ENCODE measurements around the gene UNC13D.

Gene UNC13D

DNA sequence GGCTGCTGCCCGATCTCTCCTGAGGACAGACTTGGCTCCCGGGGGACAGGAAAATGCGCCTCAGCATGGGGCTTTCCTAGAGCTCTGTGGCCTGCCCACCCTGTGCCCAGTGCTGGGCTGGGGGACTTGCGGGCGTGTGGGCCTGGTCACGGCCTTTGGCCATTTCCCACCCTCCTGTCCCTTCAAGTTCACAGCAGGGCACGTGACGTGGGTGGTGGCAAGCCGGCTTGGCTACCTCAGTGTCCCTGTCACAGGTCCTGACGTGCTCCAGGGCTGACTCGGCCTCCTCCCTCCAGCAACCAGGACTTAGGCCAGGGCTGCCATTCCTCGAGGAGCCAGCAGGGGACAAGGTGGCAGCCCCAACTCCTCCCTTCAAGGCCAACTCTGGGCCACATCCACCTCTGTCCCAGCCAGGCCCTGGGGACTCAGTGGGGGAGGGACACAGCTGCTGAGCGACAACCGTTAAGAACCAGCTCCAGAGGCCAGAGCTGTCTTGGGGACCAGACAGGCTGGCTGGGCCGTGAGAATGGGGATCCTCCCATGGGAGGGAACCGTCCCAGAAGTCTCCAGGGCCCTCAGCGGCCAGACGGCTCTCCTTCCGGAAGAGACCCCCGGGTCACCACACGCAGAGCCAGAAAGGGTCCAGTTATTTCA lies 981 bp upstream of the UNC13D start:
- H3K27ac ChIP-seq, result no peak overlapping the region; the same call in 1 of the 2 replicates
- TF ChIP-seq CTCF (conservative IDR thresholded peaks at IDR 0.05), result peak; percentile 77

DNA sequence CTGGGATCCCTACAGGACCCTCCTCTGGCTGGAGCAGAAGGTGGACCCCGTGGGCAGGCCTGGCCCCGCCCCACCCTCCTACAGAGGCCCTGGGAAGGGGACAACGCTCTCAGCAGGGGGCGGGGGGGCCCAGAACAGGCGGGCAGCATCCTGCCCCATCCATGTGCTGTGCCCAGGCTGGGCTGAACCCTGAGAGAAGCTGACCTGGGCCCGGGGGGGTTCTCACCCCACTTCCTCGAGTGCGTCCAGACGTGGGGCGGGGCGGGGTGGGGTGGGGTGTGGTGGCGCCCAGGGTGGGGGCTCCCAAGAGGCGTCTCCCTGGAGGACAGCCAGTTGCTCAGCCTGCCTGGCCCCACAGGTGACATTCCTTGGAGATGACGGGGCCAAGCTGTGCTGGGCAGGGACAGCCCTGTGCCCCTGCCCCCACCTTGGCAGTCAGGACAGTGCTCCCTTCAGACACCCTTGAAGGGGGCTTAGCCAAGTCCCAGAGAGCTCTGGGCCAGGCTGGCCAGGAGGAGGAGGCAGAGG lies 390 bp upstream of the UNC13D start:
- H3K27ac ChIP-seq, result no peak overlapping the region
- no peak for TF ChIP-seq CTCF (conservative IDR thresholded peaks at IDR 0.05)

DNA sequence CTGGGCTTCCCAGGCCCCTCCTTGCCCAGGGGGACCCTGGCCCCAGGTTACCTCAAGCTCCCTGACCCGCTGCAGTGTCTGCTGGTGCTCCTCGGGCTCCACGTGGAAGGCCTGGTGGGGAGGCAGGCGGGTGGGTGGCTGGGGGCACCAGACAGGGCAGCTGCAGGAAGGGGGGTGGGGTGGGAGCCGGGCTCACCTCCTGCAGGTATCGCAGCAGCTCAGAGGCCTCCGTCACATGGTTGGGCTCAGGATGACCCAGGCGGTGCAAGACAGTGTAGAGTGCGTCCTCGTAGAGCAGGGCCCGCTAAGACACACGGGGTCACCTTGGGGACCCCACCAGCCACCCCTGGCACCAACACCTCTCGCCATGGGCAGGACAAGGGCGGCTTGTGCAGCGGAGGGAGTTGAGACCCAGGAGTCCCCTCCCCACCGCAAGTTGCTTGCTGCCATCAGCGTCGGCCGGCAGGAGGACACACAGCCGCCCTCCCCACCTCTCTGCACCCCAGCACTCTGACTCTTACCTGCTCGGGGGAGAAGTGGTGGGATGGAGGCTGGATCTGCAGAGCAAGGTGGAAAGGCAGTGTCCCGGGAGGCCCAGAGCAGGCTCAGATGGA lies 1.1 kb downstream of the UNC13D start:
- H3K27ac ChIP-seq, result no peak overlapping the region
- TF ChIP-seq CTCF (conservative IDR thresholded peaks at IDR 0.05), result no peak

DNA sequence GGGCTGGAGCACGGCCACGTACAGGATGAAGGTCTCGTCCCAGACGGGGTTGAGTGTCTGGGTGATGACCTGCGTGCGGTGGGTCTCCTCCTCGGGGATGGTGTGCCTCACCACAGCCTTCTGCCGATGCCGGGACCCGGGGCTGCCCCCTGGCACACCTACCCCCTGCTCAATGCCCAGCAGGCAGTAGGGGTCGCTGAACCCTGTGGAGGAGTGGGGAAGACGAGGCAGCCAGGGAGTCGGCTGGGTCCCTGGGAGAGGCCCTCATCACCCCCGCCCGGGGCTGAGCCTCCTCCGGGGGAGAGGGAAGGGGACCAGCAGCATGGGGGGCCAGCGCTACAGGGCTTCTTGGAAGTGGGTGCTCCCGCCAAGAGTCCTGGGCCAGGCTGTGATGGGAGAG lies 1.8 kb downstream of the UNC13D start:
- H3K27ac ChIP-seq, result no peak overlapping the region
- TF ChIP-seq CTCF (conservative IDR thresholded peaks at IDR 0.05), result no peak

DNA sequence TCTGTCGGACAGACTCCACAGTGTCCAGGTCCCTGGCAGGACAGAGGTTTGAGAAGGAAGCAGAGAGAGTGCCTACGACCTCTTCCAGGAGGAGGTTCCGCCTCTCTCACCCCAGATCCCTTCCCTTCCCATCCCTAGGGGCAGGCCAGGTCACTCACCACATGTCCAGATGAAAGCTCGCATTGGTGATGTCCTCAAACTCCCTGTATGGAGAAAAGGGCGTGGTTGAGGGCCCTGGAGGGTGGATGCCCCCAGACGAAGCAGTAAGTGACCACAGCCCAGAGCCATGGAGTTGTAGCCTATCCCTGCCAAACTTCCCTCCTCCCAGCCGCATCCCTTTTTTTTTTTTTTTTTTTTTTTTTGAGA lies 3.4 kb downstream of the UNC13D start:
- H3K27ac ChIP-seq, result no peak overlapping the region
- no peak for TF ChIP-seq CTCF (conservative IDR thresholded peaks at IDR 0.05)

DNA sequence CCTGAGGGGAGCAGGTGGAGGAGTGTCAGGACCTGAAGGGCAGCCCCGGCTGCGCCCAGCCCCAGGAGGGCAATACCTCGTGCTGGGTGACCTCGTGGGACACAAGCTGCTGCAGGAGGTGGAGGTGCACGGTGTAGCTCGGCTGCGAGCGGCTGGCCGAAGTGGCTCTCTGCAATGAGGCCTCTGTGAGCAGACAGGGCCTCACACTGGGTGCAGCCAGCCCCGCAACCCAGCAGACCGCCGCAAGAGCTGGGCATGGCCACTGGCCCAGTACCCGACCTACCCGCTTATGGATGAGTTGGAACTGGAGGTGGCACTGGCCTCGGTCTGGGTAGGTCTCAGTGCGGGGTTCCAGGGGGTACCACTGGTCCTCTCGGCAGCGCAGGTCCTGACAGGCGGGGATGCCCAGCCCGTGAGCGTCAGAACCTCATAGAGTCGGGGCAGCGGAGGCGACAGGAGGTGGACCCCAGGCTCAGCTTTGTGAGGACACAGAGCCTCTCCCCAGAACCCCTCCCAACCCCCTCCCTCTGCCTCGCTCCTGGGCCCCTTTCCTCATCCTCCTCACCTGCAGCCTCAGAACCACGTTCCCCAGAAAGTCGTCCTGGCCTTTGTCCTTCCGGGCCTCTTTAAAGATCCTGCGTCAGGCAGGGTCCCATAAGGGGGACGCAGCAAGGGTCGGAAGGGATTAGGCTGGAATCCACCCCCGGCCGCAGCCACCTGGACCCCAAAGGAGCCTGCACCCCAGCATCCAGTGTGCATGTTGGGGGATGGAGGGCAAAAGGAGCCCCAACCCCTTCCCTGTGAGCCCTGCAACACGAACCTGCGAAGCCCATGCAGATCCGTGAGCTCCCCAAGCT lies 4.0 kb downstream of the UNC13D start:
- TF ChIP-seq CTCF (conservative IDR thresholded peaks at IDR 0.05), result no peak
- H3K27ac ChIP-seq, result no peak overlapping the region

DNA sequence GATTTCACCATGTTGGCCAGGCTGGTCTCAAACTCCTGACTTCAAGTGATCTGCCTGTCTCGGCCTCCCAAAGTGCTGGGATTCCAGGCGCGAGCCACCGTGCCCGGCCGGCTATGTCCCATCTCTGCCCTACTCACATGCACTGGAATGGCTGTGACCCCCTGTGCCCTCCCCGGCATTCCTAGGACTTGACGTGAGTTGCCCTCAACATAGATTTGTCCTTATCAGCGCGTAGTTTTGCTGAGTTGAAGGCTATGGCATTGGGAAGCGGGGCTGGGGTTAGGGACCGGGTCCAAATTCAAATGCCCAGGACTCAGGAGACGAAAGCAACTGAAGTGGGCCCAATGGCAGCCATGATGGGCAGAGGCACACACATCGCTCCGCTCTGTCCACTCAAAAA lies 5.8 kb downstream of the UNC13D start:
- H3K27ac ChIP-seq, result no peak overlapping the region
- no peak for TF ChIP-seq CTCF (conservative IDR thresholded peaks at IDR 0.05)
